ENCODE measurements around the gene LEFTY2. TPM values are rescaled to one million over a fixed set of nuclear protein-coding genes. Genes with fewer than 3 reads are reported as not detected.

The LEFTY2 gene
- total and polyA plus RNA-seq, 9 of the 15 experiments (the other 6 are each of a cell fraction or from before 2014, with no cell fraction given) = 0.04 to 0.14 TPM; not detected in 7

- peak; percentile 33; the same call in 1 of the 2 replicates for TF ChIP-seq ATF3 (IDR thresholded peaks at IDR 0.05)
- no peak for TF ChIP-seq ATF3 (CRISPR knock-in tag; conservative IDR thresholded peaks at IDR 0.05)
Measured at GRCh38 chr1:225911191-225912130, 29.6 kb downstream of the LEFTY2 start (continued).

GRCh38 chr1:225909477-225909876 is 31.5 kb downstream of the LEFTY2 start:
- no peaks in the 10 kb centered on the region for H3K36me3 ChIP-seq (ENCODE audit: control insufficient read depth, insufficient read depth, low read length)
- no peaks in the 10 kb centered on the region for H3K9me1 ChIP-seq (ENCODE audit: control insufficient read depth, insufficient read depth, low read length)
- no peak overlapping the region for H3K27ac ChIP-seq (ENCODE audit: extremely low read depth, low read depth, low read length)
- peaks cover 0 to 10% of the 10 kb centered on the region in 2 experiments; a peak in 2 of 5 replicates for H3K4me1 ChIP-seq (replicated peaks in 1 of 2; ENCODE audit: control insufficient read depth in 2 of 2, insufficient read depth in 2 of 2, low read length in 2 of 2)
- in situ Hi-C loops (cut with MboI) (no loop called here), intact Hi-C loops (cut with micrococcal nuclease) (no loop called here)
- ChIA-PET CTCF (ENCODE audit: low intra/inter-chr PET ratio) (no interaction called here), POLR2A (interaction anchor here (0.6 to 1.3 kb wide), 3 partner anchors 13 to 426 kb away, joined by 3 to 4 read pairs (median 4); no protein-coding TSS in a partner anchor)
- DNase-seq (ENCODE audit: extremely low read depth in 1 of 4, low spot score in 3 of 4) (no peak), ATAC-seq (no peak), FAIRE-seq (no peak)
- H4K20me1 ChIP-seq (replicated peaks; ENCODE audit: control insufficient read depth, insufficient read depth, low read length) = no peaks in the 10 kb centered on the region
- H3K4me3 ChIP-seq = no peak overlapping the region
- H3K27me3 ChIP-seq (ENCODE audit: control insufficient read depth in 2 of 2, insufficient read depth in 2 of 2, low read length in 2 of 2) = no peaks in the 10 kb centered on the region
- no peak overlapping the region for H3K4me2 ChIP-seq (ENCODE audit: insufficient read depth, low read length)
- H3K9ac ChIP-seq (ENCODE audit: insufficient read depth in 1 of 2, low read depth in 2 of 2, low read length in 2 of 2) = no peak overlapping the region
- TF ChIP-seq ZNF263 (CRISPR knock-in tag; IDR thresholded peaks at IDR 0.05; ENCODE audit: borderline replicate concordance) = 0 out of 2 replicates have a peak, but pooled peaks have one; percentile 35
- TF ChIP-seq SMC3 (conservative IDR thresholded peaks at IDR 0.05; ENCODE audit: insufficient read depth, low read depth, low read length) = no peak
- 47% methylated on average over 1 of the region's 1 CpG for WGBS (ENCODE audit: insufficient coverage, low coverage, missing lambda C conversion rate)
- no peak overlapping the region for H2AFZ ChIP-seq (ENCODE audit: low read depth, low read length)
- no peaks in the 10 kb centered on the region for H3K9me3 ChIP-seq (replicated peaks; ENCODE audit: control insufficient read depth, insufficient read depth, low read depth, low read length)
- BruUV-seq (replicated peaks) = no TSS peak
- H3K79me2 ChIP-seq (ENCODE audit: control insufficient read depth, insufficient read depth, low read length) = no peaks in the 10 kb centered on the region
